ENCODE measurements around the gene FHOD1.
A peak's percentile ranks its signal among the peaks of the same experiment; 100 is the strongest.

The FHOD1 gene

DNA sequence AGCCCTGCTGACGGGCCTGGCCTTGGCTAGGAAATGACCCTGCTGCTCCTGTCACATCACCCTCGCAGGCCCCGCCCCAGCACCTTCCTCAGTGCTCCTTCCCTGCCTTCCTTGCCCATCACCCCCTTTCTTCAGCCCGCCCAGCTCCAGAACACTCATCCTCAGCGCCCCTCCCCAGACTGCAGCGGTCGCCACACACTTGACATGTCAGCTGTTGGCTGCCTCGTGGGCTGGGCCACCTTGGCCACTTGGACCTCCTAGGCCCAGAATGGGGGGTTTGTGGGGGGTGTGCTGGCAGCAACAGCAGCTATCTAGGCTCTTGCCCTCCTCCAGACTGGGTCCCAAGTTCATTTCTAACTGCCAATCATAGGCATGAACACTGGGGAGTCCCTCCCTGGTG is 37.7 kb downstream of the FHOD1 start:
- no peak for DNase-seq

DNA sequence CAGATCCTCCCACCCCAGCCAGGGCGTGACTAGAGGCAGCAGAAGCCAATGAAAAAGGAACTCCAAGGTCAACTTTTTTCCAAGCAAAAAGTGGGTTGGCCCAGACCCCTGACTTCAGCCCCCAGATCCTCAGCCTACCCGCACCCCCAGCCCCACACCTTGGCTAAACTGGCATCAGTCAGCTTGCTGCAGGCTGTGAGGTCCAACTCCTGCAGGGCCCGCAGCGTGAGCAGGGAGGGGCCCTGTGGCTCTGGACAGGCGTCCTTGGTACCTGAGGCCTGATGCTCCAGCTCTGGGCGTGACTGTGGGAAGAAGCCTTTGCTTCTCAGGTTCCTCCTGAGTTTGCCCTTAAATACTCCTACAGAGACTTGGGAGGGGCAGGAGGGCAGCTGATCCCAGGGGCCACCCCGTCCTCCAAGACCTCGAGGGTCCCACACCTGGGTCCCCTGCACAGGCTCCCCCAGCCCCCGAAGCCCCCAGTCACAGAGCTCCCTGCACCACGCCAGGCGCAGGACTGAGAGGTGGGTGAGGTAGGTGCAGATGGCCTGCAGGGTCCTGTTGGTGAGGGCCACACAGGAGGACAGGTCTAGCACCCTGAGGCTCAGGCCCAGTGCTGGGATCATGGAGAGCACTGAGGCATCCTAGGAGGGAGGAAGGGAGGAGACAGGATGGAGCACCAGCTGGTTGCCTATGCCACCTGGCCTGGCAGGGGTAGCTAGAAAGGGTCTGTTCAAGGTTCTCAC is 39.0 kb downstream of the FHOD1 start:
- DNase-seq = no peak

DNA sequence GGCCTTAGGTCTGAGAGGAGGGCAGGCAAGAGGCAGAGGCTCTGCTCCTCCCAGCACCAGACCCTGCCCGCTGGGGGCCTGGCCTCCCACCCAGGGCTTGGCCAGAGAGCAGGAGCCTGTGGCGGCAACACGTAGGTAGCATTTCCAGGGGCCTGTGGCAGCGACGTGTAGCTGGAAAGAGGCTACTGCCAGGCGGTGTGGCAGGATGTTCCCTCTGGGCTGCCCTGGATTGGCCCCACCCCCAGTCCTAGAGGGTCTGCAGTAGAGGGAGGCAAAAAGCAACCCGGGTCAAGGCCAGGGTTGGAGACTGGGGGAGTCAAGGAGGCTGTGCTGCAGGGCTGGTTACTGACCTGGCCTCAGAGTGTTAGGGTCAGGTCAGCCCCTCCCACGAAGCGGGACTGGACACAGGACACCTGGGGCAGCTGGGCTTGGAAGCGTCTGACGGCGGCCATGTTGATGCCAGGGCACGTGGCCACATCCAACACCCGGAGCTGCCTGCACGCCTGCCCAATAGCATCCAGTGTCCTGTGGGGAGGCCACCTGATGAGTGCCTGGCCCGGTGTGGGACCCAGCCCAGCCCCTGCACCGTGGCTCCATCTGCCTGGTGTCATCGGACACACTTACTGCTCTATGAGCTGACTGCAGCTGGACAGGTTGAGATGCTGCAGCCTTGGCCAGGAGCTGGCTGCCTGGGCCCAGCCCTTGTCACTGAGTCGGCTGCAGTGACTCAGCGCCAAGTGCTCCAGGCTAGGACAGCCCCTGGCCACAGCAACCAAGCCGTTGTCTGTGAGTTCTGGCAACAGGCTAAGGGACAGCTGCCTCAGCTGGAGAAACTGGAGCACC is 39.8 kb downstream of the FHOD1 start:
- DNase-seq = no peak

DNA sequence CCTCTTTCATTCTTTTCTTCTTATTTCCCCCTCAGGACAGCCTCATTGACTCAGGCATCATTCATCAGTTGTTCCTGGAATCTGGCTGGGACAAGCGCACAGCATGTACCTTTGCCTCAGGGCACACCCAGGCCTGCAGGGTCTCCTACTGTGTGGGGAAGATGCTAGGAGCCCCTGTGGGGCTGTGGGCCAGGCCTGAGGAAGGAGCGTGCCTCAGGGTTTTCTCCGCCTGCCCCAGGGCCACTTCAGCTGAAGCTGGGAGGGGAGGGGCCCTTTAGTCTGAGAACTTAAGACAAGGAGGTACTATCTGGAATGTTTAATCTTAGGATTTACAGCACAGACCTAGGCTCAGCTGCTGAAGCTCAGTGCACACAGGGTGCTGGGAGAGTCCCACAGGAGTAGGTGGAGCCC is 40.4 kb downstream of the FHOD1 start:
- no peak for DNase-seq

DNA sequence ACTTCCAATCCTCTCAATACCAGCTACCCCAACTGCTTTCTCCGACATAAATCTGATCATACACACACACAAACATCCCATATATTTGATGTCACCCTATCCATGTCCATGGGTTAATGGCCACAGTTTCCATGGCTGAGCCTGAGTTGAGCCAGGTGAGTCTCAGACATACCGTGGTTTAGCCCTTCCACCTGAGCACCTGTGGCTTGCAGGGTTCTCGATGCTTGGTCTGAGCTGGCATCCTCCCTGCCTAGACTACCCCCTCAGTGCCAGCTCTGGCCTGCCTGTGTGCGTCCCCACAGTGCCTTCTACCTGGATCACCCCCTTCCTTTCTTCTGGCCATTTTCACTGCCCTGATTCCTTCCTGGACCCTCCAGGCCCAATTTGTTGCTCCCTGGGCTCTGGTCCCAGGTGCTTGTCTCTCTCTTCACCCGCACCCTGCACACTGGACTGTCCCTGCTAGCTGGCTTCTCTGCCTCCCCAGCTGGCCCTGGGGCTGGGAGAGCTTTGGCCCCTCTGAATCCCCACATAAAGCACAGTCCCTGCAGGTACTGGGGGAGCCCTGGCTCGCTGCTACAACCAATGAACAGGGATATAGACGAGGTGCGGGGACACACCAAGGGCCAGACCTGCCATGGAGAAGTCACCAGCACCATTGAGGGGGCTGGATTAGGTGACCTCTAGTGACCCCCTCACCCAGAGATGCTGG is 41.0 kb downstream of the FHOD1 start:
- DNase-seq = no peak

DNA sequence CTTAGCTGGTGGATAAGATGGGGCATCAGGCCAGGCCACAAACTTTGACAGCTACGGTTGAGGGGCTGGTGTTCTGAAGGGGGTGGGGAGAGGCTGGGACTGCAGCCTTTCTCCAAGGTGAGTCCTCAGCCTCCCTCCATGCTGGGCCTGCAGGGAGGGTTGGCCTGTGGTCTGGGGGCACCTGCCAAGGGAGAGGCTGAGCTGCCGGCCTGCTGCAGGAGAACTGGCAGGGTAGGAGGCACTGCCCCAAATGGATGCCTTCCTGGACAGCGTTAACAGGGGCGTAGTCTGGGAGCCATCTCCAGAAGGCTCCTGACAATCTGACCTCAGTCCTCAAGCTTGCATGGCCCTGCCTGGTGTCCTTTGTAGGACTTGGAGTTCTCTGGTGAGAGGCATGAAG is 43.2 kb downstream of the FHOD1 start:
- no peak for DNase-seq

DNA sequence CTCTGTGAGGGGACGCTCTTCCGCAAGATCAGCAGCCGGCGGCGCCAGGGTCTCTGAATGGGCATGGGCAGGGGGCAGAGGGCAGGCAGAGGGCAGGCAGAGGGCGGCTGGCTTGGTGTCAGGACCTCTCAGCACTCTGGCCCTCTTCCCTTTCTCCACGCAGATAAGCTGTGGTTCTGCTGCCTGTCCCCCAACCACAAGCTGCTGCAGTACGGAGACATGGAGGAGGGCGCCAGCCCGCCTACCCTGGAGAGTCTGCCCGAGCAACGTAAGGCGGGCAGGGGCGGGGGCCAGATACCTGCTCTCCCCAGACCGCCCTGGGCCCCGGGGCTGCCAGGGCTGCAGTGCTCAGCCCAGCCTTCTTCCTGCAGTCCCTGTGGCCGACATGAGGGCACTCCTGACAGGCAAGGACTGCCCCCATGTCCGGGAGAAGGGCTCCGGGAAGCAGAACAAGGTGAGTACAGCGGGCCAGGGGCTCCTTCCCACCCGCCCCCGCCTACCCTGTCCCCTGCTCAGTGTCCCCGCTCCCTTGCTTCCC is 44.3 kb downstream of the FHOD1 start:
- no peak for DNase-seq

DNA sequence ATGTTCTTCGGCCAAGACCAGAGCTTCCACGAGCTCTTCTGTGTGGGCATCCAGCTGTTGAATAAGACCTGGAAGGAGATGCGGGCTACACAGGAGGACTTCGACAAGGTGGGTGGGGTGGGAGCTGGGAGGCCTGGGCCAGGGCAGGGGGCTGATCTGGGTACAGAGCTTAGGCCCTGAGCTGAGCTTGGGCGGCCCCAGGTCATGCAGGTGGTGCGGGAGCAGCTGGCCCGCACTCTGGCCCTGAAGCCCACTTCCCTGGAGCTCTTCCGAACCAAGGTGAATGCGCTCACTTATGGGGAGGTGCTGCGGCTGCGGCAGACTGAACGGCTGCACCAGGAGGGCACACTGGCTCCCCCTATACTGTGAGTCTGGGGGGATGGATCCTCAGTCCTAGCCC is 44.9 kb downstream of the FHOD1 start:
- no peak for DNase-seq

DNA sequence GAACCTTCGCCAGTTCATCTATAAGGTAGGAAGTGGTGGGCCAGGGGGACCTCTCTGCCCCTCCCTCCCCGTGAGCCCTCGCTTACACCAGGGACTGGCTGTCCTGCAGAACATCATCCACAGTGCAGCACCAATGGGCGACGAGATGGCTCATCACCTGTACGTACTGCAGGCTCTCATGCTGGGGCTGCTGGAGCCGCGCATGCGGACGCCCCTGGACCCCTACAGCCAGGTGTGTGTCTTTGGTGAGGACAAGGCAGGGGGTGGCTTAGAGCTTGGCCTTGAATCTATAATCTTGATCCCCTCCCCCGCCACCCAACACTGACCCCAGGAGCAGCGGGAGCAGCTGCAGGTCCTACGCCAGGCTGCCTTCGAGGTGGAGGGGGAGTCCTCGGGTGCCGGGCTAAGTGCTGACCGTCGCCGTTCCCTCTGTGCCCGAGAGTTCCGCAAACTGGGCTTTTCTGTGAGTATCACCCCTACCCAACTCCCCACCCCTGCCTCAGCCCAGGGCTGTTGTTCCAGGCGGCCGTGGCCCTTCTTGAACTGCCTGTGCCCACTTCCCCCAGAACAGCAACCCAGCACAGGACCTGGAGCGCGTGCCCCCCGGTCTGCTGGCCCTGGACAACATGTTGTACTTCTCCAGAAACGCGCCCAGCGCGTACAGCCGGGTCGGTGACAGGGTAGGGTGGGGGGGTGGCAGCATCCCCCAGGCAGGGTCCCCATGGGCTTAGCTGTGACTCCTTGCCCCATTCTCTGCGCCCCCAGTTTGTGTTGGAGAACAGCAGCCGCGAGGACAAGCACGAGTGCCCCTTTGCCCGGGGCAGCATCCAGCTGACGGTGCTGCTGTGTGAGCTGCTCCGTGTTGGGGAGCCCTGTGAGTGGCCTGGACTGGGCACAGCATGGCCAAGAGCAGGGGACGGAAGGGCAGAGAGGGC is 45.6 kb downstream of the FHOD1 start:
- no peak for DNase-seq

DNA sequence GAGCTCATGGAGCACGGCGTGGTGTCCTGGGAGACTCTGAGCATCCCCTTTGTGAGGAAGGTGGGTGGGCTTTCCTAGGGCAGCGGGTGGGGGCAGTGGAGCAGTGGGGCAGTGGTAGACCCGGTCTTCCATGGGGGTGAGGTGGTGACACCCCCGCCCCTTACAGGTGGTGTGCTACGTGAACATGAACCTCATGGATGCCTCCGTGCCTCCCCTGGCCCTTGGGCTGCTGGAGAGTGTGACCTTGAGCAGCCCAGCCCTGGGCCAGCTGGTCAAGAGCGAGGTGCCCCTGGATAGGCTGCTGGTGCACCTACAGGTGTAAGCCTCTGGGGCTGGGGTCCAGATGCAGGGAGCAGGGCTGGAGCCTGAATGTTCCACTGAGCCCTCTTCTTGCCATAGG is 46.8 kb downstream of the FHOD1 start:
- no peak for DNase-seq

DNA sequence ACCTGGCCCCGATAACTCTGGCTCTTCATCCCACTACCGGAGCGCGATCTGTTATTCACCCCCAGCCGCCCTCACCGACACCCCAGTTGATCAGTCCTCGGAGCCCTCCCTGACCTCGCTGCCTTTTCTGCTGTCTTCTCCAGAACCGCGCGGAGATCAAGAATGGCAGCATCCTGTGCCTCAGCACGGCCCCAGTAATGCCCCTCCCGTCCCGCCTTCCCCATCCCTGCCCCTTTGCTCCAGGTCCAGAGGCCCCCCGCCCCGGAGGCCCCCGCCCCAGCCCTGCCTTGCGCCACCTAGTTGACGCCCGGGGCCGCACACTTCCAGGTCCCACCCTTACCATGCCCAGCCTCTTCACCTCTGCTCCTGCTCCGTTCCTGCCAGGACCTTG is 47.5 kb downstream of the FHOD1 start:
- DNase-seq = no peak

DNA sequence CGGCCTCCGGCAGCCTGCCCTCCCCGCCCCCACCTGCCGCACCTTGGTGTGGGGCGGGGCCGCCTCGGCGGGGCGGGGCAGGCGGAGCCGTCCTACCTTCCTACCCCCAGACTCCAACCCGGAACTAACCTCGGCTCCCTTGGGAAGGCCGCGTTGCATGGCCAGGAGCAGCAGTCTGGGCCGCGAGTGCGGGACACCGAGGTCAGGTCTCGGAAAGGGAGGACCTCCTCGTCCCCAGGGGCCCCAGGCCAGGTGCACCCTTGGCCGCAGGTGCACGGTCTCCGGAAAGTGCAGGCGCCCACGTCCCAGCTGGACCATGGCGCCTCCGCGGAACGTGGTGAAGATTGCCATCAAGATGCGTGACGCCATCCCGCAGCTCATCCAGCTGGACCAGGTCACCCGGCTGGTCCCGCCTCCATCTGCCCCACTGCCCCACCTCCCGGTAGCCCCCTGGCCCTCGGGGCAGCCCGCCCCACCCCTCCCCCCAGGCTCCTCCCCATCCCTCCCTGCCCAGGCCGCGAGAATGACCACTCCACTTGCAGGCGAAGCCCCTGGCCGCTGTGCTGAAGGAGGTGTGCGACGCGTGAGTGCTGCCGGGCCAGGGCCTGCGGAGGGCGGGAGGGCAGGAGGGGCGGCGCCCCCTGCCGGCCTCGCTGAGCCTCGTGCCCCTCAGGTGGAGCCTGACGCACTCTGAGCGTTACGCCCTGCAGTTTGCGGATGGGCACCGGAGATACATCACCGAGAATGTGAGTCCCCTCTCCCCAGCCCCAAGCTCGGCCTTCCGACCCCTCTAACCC is 48.1 kb downstream of the FHOD1 start, which contains the start of gene ELMO3:
ELMO3 (plus strand) TSS at position 121 of the 797 bp plus-strand sequence; CDS start at position 317, 196 bp downstream.
- peak in 1 of 51 donors; percentile 20 for DNase-seq

DNA sequence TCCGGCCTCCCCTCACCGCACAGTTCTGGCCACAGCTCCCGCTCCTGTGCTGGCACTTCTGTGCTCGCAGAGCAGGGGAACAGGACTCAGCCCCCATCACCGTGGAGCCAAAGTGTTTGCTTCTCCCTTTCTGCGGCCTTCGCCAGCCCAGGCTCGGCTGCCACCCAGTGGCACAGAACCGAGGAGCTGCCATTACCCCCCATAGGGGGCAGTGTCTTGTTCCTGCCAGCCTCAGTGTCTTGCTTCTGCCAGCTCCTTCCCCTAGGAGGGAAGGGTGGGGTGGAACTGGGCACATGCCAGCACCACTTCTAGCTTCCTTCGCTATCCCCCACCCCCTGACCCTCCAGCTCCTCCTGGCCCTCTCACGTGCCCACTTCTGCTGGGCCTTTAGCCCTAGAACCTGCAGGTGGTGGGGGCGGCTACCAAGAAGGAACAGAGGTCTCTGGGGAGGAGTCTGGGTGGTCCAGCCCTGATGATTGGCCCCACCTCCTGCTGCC is 49.0 kb downstream of the FHOD1 start:
- DNase-seq = peak in 26 of 51 donors; percentile 4 to 54 (median 30)

DNA sequence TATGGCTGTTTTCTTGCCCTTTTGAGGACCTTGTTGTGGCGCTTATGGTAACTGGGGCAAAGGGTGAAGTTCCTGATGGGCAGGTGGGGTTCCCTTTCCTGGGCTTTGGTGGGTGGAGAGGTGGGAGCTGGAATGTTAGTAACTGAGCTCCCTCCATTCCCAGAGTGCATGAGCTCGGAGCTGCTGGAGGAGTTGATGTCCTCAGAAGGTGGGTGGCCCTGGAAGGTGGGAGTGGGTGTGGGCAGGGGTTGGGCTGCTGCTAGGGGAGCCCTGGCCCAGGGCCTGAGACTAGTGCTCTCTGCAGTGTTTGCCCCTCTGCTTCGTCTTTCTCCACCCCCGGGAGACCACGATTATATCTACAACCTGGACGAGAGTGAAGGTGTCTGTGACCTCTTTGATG is 49.6 kb downstream of the FHOD1 start:
- no peak for DNase-seq

DNA sequence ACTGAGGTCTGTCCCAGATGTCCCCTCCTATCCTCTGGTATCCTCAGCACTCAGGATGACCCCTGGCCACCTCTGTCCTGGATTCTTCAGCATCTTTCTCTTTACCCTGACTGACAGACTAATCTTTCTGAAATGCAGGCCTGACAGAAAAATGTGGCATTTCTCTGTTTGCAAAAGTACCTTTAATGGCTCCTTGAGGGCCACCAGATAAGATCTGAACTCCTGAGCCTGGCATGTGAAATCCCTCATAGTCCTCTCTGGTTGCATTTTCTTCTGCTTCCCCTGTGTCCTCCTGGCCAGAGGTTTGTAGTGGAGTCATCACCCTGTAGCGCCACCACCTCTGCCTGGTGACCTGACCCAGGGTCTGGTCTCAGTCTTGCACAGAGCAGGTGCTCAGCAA is 50.4 kb downstream of the FHOD1 start:
- no peak for DNase-seq

DNA sequence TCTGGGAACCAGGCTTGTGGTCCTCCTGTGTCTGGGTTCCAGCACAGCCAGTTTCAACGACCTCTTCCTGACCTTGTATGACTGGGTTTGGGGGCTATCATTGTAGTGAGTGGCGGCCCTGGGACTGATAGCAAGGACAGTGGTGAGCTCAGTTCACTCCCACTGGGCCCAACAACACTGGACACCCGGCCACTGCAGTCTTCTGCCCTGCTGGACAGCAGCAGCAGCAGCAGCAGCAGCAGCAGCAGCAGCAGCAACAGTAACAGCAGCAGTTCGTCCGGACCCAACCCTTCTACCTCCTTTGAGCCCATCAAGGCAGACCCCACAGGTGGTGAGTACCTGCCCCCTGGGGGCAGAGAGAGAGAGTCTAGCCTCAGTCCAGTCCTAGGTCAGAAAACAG is 51.6 kb downstream of the FHOD1 start:
- no peak for DNase-seq

DNA sequence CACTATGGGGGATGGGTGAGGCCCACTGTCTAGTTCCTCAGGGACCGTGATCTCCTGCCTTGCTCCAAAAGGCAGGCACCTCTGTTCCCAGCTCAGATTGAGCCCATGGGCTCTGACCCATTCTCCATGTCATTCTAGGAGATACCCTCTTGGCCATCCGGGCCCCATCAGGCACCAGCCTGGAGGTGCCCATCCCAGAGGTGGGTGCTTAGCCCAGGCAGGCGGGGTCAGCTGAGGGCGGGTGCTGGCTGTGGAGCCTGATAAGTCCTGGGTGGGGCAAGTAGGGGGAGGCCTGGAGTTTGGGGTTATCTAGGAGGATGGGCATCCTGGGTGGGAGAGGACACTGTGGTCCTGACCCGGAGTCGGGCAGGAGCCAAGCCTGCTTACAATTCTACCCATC is 53.0 kb downstream of the FHOD1 start:
- DNase-seq = no peak

DNA sequence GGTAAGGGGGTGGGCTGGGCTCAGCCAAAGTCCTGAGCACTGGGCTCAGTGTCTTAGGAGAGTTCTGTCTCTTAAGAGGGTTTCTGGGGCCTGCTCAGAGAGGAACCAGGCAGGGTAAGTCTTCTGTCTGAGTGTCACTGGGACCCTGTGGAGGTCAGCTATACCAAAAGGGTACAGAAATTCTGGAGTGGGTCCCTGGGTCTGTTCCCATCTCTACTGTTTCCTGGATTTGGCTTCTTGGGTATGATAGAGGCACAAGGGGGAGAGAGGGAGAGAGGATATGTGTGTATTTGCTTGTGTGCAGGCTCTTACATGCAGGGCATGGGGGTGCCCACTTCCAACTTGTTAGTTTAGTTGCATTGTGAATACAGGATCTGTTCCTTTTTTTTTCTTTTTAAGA is 53.7 kb downstream of the FHOD1 start:
- no peak for DNase-seq

DNA sequence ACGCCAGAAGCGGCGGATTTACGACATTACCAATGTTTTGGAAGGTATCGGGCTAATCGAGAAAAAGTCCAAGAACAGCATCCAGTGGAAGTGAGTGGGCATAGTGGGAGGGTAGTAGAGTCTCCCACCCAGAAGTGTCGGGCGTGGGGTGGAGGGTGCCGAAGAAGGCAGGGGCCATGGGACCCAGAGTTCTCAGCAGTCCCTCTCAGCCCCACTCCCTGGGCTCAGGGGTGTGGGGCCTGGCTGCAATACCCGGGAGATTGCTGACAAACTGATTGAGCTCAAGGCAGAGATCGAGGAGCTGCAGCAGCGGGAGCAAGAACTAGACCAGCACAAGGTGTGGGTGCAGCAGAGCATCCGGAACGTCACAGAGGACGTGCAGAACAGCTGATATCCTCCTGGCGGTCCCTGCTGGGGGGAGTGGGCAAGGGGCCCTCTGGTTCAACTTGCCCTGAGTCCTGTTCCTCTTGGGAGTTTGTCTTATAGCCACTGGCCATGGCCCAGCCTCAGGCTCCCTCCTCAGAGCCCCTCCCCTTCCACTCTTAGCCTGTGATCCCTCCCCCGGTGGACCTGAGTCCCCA is 54.4 kb downstream of the FHOD1 start:
- no peak for DNase-seq
